ENCODE data around the gene WDFY3. TPM values are rescaled to one million over a fixed set of nuclear protein-coding genes. Genes with fewer than 3 reads are reported as not detected.

Gene WDFY3
- total RNA-seq, 1 experiment from 2014 or later = 19.2 TPM

DNA sequence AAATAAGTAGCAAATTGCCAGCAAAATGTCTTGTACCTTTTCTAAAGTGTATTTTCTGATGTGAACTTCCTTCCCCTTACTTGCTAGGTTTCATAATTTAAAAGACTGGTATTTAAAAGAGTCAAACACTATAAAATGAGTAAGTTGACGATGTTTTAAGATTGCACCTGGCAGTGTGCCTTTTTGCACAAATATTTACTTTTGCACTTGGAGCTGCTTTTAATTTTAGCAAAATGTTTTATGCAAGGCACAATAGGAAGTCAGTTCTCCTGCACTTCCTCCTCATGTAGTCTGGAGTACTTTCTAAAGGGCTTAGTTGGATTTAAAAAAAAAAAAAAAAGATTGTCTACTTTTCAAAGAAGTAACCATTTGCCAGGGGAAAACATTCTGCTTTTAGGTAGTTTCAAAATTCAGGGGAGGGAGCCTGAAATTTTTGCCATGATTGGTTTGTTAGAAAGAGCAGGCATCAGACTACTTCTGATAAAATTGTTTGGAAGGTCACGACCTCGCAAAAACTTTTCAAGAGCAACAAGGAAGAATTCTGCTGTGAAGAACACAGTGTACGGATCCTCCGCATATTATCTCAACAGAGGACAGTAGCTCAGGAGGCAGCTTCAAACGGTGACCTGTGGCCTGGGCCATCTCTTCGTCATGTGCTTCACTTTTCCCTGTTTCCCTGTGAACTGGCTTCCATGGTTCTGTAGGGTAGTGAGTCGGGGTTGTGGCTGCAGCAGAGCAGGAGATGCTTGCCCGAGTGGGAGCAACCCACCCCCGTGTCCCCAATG lies 317.4 kb downstream of the WDFY3 start:
- in situ Hi-C loops (cut with HindIII; ENCODE audit: low pct_unique_long_range_greater_than_20kb, low sequenced_read_pairs) = no loop called here
- DNase-seq (ENCODE audit: low read depth, low spot score) = no peak

DNA sequence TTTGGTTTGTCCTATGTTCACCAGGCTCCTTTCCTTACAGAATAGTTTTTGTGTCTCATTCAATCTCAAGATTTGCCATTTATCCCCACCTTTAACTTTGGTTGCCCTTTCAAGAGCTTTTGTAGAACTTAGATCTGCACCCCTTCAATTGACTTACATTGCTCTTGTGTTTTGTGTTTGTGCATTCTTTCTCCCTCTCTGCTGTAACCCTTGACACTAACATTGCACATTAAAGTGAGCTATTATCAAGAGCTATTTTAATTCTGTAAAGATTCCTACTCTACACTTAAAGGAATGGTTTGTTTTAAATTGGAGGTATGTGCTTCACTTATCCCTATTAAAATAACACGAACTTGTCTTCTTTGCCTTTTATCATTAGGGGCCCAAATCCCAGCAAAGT lies 318.3 kb downstream of the WDFY3 start:
- no peak for DNase-seq (ENCODE audit: low read depth, low spot score)
- in situ Hi-C loops (cut with HindIII; ENCODE audit: low pct_unique_long_range_greater_than_20kb, low sequenced_read_pairs) = no loop called here

DNA sequence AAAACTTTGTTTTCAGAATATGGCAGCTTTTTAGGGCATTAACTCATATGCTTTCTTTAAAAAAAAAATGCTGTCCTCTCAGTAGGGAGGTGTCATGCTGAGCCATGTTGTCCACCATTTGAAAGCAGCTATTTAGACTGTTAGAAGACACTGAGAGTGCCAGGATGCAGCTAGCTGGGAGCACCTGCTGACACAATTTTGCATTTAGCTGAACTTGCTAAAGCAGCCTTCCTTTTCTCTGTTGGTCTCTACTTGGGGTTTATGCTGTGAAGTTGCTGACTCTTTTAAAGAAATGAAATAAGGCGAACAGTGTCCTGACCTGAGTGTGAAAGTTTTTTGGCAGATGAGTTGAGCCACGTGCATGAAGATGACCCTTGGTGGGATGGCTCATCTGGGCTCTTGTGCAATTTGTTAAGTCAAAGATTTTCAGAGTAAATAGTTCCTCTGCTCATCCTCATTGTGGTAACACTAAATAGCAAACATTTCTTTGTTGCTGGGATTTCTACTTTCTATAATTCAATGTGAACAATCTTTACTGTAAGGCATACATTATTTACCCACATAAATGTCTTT lies 319.1 kb downstream of the WDFY3 start:
- DNase-seq (ENCODE audit: low read depth, low spot score) = no peak
- in situ Hi-C loops (cut with HindIII; ENCODE audit: low pct_unique_long_range_greater_than_20kb, low sequenced_read_pairs) = no loop called here

DNA sequence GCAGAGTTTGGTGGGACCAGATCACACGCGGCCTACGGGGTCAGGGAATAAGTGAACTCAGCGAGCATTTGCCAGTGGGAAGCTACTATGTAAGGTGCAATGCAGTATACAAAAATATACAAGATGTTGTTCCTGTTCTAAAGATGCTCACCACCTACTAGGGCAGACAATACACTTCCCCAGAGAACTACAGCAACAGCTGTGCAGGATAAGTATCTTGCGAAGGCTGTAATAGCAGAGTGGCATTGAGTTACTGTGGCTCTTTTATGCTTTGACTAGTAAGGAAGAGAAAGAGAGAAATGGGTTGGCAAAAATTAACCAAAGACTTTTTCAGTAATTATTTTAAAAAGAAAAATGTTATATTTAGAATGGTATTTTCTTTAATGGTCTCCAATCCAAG lies 322.4 kb downstream of the WDFY3 start:
- in situ Hi-C loops (cut with HindIII; ENCODE audit: low pct_unique_long_range_greater_than_20kb, low sequenced_read_pairs) = no loop called here
- no peak for DNase-seq (ENCODE audit: low read depth, low spot score)

DNA sequence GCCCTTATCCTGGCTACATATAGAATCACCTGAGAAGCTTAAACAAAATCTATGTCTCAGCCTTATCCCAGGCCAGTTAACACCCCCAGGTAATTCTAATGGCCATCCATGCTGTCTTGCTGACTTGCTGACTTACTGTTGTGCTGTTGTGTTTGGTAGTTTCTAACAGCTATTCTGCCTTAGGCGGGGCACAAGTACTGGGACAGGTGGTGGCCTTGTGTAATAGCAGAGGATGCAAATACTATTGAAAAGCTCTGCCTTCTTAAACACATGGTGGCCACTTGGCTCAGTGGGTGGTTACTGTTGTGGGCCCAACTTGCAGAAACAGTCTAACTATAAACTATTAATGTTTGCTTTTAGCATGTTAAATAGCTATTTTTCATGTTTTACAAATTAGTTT lies 327.3 kb downstream of the WDFY3 start:
- in situ Hi-C loops (cut with HindIII; ENCODE audit: low pct_unique_long_range_greater_than_20kb, low sequenced_read_pairs) = no loop called here
- DNase-seq (ENCODE audit: low read depth, low spot score) = no peak

DNA sequence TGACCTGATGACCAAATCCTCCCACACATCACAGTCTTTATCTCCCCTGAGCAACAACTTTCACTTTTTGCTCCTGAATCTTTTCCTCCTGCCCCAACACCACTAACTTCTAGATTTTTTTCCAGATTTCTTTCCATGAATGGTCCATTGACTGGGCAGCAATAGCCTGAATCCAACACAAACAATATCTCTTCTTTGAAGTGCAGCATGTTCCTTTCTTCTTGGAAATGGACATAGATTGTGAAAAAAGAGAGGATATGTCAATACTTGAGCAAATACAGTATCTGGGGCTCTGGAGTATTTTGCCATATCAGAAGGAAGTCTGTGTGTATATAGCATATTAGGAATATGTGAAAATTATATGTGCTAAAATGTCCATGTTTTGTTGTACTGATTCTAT lies 328.4 kb downstream of the WDFY3 start:
- in situ Hi-C loops (cut with HindIII; ENCODE audit: low pct_unique_long_range_greater_than_20kb, low sequenced_read_pairs) = no loop called here
- DNase-seq (ENCODE audit: low read depth, low spot score) = no peak

DNA sequence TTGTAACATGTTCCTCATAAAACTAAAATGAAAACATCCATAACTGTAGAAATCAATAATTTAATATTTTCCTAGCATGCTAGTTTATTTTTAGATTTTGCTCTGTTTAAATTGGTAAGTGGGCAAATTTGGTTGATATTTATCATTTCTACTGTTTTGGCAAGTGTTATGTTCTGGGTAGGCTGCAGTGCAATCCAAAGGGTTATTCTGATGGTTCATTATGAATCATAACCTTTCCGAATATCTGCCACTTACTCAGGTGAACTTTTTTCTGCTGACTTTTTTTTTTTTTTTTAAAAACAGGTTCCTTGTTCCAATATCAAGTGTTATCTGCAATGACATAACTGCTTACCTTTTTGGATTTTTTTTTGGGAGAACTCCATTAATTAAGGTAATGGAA lies 331.5 kb downstream of the WDFY3 start:
- in situ Hi-C loops (cut with HindIII; ENCODE audit: low pct_unique_long_range_greater_than_20kb, low sequenced_read_pairs) = no loop called here
- no peak for DNase-seq (ENCODE audit: low read depth, low spot score)

DNA sequence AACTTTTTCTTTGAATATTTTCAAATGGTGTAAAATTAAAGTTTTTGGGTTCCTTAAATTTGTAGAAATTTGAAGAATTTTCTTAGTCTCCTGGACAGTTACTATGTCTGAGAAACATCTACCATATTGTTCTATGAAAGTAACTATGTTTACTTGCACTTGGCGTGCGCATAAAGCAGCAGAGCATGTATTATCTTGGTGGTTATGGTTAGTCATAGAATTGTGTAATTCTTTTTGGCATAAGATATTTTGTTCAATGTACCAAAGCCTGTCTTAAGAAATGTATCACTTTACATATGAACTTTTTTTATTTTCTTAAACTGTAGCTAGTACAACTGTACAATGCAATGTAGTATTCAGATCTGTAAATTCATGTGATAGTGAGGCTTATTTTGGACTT lies 334.4 kb downstream of the WDFY3 start:
- no peak for DNase-seq (ENCODE audit: low read depth, low spot score)
- in situ Hi-C loops (cut with HindIII; ENCODE audit: low pct_unique_long_range_greater_than_20kb, low sequenced_read_pairs) = no loop called here

DNA sequence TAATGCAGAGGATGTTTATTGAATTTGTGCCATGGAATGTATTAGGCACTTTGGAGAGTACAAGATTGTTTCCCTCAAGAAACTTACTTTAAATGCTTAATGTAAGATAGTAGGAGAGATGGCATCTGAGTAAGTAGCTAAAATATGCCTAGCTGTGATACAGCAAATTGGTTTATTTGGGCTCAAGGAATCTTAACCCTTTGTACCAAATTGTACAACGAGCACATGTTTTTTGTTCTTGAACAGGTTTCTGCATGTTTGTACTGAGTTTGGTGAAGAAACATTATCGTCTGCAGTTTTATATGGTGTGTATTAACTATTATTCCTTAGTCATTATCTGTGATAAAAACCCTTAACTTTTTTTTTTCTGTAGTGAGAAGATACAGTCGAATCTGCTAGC lies 334.9 kb downstream of the WDFY3 start:
- in situ Hi-C loops (cut with HindIII; ENCODE audit: low pct_unique_long_range_greater_than_20kb, low sequenced_read_pairs) = no loop called here
- no peak for DNase-seq (ENCODE audit: low read depth, low spot score)

DNA sequence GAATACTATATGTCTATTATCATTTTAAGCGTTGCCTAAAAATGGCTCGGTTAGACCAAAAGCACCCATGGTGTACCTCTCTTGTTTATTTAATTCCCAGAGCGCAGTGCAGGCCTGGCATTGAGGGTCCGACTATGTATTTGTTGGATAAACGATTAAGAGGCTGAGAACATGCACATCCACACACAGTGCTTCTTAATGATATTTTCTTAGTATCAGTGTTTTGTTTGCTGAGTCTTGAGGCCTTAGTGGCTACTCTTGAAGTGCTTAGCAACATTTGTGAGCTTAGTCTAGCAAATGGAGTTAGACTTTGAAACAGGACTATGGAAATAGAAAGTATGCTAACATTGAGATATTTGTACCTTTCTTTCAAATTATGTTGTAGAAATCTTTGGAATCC lies 339.8 kb downstream of the WDFY3 start:
- in situ Hi-C loops (cut with HindIII; ENCODE audit: low pct_unique_long_range_greater_than_20kb, low sequenced_read_pairs) = no loop called here
- DNase-seq (ENCODE audit: low read depth, low spot score) = no peak

DNA sequence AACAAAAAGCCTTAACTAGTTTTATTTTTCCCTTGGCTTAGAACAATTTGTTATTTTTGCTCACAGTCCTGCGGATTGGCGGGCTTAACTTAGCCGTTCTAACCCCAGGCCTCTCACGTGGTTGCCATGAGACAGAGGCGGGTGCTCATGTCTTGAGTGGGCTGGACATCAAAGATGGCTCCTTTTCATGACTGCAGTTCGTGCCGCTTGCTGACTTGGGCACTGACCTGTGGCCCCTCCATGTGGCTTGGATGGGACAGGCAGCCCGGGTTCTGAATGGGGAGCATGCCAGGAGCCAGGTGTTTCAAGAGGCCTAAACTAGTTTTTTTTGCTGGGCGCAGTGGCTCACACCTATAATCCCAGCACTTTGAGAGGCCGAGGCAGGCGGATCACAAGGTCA lies 342.8 kb downstream of the WDFY3 start:
- in situ Hi-C loops (cut with HindIII; ENCODE audit: low pct_unique_long_range_greater_than_20kb, low sequenced_read_pairs) = no loop called here
- no peak for DNase-seq (ENCODE audit: low read depth, low spot score)

DNA sequence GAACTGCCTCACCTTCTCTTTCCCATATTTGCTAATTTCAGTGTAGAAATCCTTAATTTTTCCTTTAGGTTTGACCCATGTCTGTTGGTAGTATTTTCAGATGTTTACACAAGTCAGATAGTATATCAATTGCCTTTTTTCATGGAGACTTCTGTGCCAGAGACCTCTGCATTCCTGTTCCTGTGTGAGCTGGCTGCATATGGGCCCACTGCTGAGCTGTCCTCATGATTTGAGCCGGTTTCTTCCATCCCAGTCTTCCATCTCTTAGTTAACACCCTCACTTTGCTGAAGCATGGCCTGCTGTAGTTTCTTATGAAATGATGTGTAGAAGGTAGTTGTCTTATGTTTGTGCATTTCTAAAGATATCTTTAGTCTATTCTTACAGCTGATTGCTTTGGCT lies 343.5 kb downstream of the WDFY3 start:
- in situ Hi-C loops (cut with HindIII; ENCODE audit: low pct_unique_long_range_greater_than_20kb, low sequenced_read_pairs) = no loop called here
- no peak for DNase-seq (ENCODE audit: low read depth, low spot score)

Small RNA genes within 50 kb of the gene (small RNA-seq; reads per million reads assigned to genes)
- gene RN7SL552P (0 reads per million in 2 experiments), gene RNU6-469P (0 reads per million in 2 experiments)
